OCI-M2 (cell line): ENCODE data around the gene HOXC9.

Experiments
- DNase-seq: peaks from one replicate; lab custom pipeline; 2025; ENCODE audit not compliant: unreplicated experiment; lab: John Stamatoyannopoulos, UW

Gene HOXC9

DNA sequence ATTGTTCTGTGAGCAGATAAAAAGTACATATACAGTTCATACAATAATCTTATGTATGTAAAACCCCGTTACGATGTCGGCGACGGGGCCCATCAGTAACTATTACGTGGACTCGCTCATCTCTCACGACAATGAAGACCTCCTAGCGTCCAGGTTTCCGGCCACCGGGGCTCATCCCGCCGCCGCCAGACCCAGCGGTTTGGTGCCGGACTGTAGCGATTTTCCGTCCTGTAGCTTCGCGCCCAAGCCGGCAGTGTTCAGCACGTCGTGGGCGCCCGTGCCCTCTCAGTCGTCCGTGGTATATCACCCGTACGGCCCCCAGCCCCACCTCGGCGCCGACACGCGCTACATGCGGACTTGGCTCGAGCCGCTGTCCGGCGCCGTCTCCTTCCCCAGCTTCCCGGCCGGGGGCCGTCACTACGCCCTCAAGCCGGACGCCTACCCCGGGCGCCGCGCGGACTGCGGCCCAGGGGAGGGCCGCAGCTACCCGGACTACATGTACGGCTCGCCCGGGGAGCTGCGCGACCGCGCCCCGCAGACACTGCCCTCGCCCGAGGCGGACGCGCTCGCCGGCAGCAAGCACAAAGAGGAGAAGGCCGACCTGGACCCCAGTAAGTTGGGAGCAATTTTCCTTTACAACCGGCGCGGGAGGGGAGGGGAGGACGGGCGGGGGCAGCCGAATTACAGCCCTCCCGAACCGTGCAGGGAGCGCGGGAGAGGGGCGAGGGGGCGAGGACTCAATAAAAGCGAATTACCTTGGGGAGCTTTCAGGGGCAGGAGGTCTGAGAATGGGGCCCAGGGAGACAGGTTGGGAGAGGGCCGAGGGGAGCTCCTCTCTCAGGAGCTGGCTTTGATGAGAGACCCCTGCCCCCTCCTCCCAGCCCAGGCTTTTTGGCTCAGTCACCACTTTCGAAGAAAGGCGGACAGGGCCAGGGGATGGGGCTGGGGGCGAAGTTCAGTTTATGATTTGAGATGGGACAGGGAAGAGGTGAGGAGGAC lies at the start of gene HOXC9:
TSS of gene HOXC9 (plus strand) at position 46 of the 999 bp plus-strand sequence. CDS start at position 74, 28 bp downstream.
- no peak for DNase-seq

DNA sequence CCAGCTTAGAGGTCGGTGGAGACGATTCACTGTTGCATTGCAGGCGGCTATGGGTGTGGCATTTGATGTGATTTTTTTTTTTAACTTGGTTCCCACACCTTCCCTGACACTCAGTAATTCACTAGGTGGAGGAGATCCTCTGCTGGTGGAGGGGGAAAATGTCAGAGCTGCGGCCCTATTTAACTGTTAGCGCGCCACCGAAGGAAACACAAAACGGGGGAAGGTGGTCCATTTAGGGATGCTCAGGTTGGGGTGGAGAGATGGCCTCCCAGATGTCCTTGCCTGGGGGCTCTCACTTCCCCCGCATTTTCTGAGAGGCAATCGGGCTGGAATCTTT lies 49.6 kb upstream of the HOXC9 start:
- DNase-seq: no peak

DNA sequence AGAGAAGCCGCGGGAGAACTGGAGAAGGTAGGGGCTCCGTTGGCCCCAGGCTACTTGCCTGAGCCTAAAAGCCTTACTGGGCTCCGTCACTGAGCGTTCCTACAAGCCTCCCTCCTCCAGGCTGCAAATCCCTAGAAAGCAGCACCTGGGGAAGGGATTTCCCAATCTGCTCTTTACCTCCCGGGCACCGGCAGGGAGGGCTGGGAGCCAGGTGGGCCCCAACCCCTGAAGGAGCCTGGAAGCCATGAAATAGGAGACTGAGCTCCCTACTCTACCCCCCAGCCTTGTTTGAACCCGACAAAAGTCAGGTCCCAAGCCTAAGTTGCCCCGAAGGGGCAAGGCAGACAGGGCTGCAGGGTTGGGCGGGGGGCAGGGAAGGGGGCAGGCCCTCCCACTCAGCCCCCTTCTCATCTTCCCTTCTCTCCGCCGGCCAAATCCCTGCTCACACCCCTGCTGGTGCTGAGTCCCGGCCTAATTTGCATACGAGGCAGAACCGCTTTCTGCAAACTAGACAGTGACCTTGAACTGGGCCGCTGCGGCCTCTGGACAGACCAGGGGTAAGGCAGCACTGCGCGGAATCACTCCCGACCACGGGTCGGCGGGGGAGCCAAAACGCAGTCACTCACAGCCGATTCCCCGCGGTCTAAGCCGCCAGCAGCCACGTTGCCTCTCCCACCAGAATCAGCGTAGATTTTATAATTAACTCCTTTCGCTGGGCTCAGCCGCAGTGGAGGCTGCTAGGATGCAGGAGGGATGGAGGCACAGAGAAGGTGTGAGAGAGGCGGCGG lies 49.0 kb upstream of the HOXC9 start:
- no peak for DNase-seq

DNA sequence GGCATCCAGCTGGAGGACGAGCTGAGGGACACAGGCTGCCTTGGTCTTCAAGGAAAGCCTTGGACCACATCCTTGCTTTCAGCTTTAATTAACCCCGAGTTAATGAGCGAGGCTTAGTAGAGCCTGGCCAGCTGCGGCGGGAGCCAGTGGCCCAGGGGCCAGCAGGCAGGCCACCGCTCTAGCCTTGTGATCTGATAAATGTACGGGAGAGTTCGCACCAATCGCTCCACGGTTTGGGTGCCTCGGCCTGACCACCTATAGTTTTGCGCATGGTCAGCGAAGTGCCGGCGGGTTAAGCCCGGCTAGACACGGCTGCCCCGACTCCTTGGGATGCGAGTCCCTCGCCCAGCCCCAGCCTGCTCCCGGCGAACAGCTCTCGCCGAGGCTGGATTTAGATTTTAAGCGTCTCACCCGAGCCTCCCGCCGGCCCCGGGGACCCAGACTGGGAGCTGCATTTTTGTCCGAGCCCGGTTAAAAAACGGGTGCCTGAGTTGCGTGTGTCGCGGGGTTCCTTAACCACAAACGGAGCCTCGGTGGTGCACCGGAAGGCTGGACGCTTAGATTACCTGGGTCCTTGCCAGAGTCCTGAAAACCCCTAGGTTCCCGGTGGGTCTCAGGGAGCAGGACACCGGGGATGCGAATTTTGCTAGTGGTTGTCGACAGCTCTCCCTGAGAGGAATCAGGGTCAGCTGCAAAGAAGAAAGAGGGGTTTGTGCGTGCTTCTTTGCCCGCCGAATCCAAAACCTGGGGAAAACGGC lies 48.2 kb upstream of the HOXC9 start:
- no peak for DNase-seq

GRCh38 chr12:53952335-53952694 lies 47.6 kb upstream of the HOXC9 start:
- no peak for DNase-seq

GRCh38 chr12:53952871-53953734 lies 46.9 kb upstream of the HOXC9 start:
- no peak for DNase-seq

- DNase-seq: no peak
Measured at GRCh38 chr12:53953831-53954693, 45.9 kb upstream of the HOXC9 start.

DNA sequence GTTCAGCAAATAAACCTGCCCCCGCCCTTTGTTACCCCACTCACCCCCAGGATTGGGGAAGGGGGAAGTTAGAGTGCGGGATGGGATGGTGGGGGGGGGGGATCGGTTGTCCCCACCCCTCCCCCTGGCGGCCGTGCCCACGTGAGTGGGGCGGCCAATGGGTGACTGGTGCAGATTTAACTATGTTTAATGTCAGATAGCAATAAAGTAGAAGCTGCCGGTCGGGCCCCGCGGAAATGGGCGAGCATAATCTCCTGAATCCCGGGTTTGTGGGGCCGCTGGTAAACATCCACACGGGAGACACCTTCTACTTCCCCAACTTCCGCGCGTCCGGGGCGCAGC lies 45.3 kb upstream of the HOXC9 start, which contains the start of gene HOXC12:
TSS of gene HOXC12 (plus strand) at position 210 of the 342 bp plus-strand sequence. CDS start at position 237, 27 bp downstream.
- no peak for DNase-seq

GRCh38 chr12:53955036-53955775 lies 44.8 kb upstream of the HOXC9 start:
- DNase-seq: no peak

DNA sequence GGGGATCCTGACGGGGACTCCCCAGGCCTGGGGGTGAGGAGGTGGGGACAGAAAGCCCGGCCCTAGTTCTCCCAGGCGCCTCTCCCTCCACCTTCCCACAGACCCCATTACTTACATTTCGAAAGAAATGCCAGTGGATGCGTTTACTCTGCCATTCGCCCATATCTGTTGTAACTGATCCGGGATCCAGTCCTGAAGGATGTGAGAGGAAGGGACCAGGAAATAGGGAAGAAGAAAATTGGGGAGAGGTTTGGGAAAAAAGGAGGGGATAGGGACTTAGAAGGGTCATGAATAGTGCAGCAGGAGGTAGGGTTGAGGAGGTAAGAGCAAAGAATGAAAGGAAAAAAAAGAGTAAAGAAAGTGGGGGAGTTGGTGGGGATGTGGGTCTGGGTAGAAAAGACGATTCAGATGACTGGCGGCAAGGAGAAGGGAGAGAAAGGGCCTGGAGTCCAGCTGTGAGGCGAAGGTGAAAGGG lies 44.1 kb upstream of the HOXC9 start:
- no peak for DNase-seq

- no peak for DNase-seq
Measured at GRCh38 chr12:53956251-53956887, 43.6 kb upstream of the HOXC9 start.

DNA sequence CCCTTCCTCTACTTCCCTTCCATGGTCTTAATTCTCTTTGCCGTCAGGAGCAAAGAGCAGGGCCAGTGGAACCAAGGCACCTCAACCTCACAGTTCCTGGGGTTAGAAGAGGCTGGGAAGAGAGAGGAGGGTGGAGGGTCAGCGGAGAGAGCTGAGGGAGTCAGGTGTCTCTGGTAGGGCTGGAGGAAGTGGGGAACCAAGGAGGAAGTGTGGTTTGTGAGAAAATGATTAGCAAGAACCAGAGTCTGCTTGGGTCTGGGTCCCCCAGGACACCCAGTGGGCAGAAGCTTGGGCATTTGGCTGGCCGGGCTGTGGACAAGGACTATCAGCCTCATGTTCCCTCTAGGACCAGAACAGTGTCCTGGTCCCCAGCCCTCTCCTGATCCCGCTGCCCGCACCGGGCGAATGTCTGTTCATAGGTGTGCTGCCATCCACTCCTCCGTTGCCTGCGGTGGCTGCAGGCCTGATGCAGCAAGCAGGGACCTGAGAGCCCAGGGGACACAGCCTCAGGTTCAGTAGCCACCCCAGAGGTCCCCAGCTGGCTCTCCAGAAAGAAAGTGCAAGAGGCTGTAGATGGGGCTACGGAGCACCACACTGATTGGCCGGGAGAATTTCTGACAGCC lies 42.9 kb upstream of the HOXC9 start:
- no peak for DNase-seq

DNA sequence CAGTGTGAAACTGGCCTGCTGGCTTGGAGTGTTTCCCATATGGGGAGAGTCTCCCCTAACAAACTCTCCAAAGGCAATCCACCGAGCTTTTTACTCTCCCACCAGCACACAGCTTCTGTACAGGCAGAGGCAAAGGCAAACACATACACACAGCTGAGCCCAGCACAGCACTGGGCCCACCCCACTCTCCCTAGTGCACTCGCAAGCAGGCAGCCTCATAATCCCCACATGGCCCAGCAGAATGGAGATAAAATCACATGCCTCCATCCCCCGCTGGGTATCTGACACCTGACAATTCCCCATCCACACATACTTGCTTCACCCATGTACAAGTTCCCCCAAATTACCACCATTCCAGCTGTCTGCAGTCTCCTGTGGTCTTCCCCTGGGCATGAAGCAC lies 41.8 kb upstream of the HOXC9 start:
- DNase-seq: no peak

- no peak for DNase-seq
Measured at GRCh38 chr12:53959314-53959713, 40.6 kb upstream of the HOXC9 start.

DNA sequence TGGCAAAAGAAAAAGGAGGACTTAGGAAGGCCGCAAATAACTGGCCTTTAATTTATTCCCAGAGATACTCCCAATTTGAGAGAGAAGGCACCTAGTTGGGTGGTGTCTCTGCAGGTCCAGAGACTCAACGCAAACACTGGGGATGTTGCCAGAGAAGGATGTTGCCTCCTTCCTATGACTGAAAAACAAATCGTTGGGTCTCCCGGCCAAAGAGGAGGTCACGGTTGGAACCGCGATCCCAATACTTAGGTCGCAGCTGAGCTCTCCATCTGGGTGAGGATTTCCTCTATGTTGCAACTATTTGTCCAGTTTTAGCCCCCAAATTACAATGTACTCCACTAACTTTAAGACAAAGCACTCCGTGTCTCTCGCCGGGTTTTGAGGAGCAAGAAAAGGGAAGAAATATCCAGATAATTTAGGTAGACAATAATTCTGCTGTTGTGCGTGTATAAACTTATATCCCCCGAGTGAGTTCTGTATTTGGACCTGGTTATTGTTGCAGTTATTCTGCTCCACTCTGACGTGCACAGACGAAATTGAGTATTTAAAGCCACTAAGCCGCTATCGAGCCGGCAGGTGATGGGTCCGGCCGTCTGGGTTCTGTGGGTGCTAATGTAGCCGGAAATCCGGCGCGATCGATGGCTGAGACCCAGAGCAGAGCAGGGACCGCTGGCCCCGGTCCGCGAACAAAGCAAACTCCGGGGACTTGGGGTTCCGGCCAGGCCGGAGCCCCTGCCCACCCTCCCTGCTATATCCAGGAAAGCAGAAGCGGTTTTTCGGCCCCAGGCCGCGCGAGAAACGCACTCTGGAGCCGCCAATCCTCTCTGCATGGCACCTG lies 39.6 kb upstream of the HOXC9 start:
- DNase-seq: no peak

GRCh38 chr12:53961025-53961761 lies 38.8 kb upstream of the HOXC9 start:
- DNase-seq: no peak
